ENCODE data around the gene BGLAP.

BGLAP gene

DNA sequence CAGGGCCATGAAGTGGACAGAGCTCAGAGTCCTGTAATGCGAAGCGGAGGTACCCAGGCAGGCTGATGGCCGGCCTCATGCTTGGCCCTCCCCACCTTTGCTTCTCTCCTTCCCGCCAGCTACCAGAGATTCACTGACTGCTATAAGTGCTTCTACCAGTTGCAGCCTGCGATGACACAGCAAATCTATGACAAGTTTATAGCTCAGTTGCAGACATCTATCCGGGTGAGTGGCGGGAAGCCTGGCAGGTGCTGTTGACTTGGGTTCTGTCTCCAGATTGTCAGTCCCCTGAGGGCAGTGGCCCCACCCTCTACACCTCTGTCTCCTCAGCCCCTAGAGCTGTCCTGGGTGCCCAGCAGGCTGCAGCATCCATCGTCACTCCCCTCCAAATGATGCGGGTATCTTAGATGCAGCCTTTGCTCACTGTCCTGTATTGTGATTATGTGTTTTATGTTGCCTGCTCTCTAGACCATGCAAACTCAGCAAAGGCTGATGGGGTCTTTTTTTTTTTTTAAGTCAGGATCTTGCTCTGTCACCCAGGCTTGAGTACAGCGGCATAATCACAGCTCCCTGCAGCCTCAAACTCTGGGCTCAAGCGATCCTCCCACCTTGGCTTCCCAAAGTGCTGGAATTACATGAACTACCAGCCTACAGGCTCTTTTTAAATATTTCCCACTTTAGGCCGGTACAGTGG is 9.6 kb upstream of the BGLAP start:
- H3K9me2 ChIP-seq (replicated peaks; ENCODE audit: control insufficient read depth, low read length), result no peaks in the 10 kb centered on the region
- TF ChIP-seq, protein P1, sequence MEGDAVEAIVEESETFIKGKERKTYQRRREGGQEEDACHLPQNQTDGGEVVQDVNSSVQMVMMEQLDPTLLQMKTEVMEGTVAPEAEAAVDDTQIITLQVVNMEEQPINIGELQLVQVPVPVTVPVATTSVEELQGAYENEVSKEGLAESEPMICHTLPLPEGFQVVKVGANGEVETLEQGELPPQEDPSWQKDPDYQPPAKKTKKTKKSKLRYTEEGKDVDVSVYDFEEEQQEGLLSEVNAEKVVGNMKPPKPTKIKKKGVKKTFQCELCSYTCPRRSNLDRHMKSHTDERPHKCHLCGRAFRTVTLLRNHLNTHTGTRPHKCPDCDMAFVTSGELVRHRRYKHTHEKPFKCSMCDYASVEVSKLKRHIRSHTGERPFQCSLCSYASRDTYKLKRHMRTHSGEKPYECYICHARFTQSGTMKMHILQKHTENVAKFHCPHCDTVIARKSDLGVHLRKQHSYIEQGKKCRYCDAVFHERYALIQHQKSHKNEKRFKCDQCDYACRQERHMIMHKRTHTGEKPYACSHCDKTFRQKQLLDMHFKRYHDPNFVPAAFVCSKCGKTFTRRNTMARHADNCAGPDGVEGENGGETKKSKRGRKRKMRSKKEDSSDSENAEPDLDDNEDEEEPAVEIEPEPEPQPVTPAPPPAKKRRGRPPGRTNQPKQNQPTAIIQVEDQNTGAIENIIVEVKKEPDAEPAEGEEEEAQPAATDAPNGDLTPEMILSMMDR (IDR thresholded peaks at IDR 0.05; ENCODE audit: low read depth, low read length, poor library complexity, severe bottlenecking), result no peak
- no peak for TF ChIP-seq EZH2phosphoT487 (IDR thresholded peaks at IDR 0.05; ENCODE audit: borderline replicate concordance, low read length)
- peaks cover 31% of the 10 kb centered on the region for H3K36me3 ChIP-seq (ENCODE audit: control insufficient read depth, low read length)
- H3F3A ChIP-seq (ENCODE audit: control insufficient read depth, insufficient read depth), result no peaks in the 10 kb centered on the region
- no peak overlapping the region for H3K4me2 ChIP-seq (ENCODE audit: low read length)
- H3K4me3 ChIP-seq (ENCODE audit: low read length), result no peak overlapping the region
- no peaks in the 10 kb centered on the region for H3K27me3 ChIP-seq (ENCODE audit: control insufficient read depth, low read length)
- H4K20me1 ChIP-seq (ENCODE audit: control insufficient read depth, insufficient read depth, low read depth, low read length), result no peaks in the 10 kb centered on the region
- no peak overlapping the region for H3K27ac ChIP-seq (ENCODE audit: low read depth, low read length)
- H3K79me2 ChIP-seq (ENCODE audit: control insufficient read depth, low read length), result no peaks in the 10 kb centered on the region
- H3K9me3 ChIP-seq (ENCODE audit: control insufficient read depth, insufficient read depth, low read length), result no peaks in the 10 kb centered on the region
- no peaks in the 10 kb centered on the region for H3K4me1 ChIP-seq (ENCODE audit: control insufficient read depth, low read length)

DNA sequence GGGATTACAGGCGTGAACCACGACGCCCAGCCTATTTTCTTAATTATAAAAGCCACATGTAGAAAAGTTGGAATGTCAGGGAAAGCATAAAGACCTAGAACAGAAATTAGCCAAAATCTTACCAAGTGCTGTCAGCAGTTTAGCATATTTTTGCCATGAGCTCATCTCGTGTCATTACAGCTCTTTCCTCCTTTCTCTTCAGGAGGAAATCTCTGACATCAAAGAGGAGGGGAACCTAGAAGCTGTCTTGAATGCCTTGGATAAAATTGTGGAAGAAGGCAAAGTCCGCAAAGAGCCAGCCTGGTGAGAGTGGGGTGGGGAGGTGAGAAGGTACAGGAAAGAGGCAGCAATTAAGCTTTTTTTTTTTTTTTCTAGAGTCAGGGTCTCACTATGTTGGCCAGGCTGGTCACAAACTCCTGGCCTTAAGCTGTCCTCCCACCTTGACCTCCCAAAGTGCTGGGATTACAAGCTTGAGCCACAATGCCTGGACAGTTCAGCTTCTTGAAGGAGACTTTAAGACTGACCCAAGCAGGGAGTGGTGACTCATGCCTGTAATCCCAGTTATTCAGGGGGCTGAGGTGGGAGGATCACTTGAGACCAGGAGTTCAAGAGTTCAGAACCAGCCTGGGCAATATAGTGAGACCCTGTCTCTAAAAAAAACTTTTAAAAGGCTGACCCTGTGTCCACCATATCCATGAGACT is 8.4 kb upstream of the BGLAP start:
- Histone ChIP-seq H4K20me1 (ENCODE audit: control insufficient read depth, insufficient read depth, low read depth, low read length) (no peaks in the 10 kb centered on the region), H3K4me2 (ENCODE audit: low read length) (no peak overlapping the region)

DNA sequence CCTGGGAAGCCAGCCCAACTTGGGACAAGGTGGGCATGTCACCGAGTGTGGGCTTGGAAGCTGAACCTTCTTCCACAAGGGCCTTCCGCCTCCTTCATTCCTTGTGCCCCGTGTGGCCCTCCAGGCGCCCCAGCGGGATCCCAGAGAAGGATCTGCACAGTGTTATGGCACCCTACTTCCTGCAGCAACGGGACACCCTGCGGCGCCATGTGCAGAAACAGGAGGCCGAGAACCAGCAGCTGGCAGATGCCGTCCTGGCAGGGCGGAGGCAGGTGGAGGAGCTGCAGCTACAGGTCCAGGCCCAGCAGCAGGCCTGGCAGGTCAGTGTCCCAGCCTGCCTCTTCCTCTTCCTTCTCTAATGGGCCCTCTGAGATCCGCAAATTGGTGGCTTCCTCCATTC is 5.8 kb upstream of the BGLAP start:
- no peaks in the 10 kb centered on the region for H4K20me1 ChIP-seq (ENCODE audit: control insufficient read depth, insufficient read depth, low read depth, low read length)
- H3K27ac ChIP-seq (ENCODE audit: low read depth, low read length), result no peak overlapping the region
- no peaks in the 10 kb centered on the region for H3K79me2 ChIP-seq (ENCODE audit: control insufficient read depth, low read length)
- H3K9me2 ChIP-seq (replicated peaks; ENCODE audit: control insufficient read depth, low read length), result no peaks in the 10 kb centered on the region
- no peak overlapping the region for H3K4me3 ChIP-seq (ENCODE audit: low read length)
- no peaks in the 10 kb centered on the region for H3K9me3 ChIP-seq (ENCODE audit: control insufficient read depth, insufficient read depth, low read length)
- no peaks in the 10 kb centered on the region for H3F3A ChIP-seq (ENCODE audit: control insufficient read depth, insufficient read depth)
- H3K4me1 ChIP-seq (ENCODE audit: control insufficient read depth, low read length), result peaks cover 4% of the 10 kb centered on the region; the same call in 1 of the 2 replicates
- TF ChIP-seq, protein P1 (IDR thresholded peaks at IDR 0.05; ENCODE audit: low read depth, low read length, poor library complexity, severe bottlenecking), result no peak
- TF ChIP-seq EZH2phosphoT487 (IDR thresholded peaks at IDR 0.05; ENCODE audit: borderline replicate concordance, low read length), result no peak
- peaks cover 46% of the 10 kb centered on the region for H3K36me3 ChIP-seq (ENCODE audit: control insufficient read depth, low read length)
- H3K27me3 ChIP-seq (ENCODE audit: control insufficient read depth, low read length), result no peaks in the 10 kb centered on the region
- H3K4me2 ChIP-seq (ENCODE audit: low read length), result no peak overlapping the region

More for the DNA sequence above, 8.4 kb upstream of the BGLAP start:
- no peak for TF ChIP-seq EZH2phosphoT487 (IDR thresholded peaks at IDR 0.05; ENCODE audit: borderline replicate concordance, low read length)
- TF ChIP-seq, protein P1 (IDR thresholded peaks at IDR 0.05; ENCODE audit: low read depth, low read length, poor library complexity, severe bottlenecking), result no peak
- Histone ChIP-seq H3K4me3 (ENCODE audit: low read length) (no peak overlapping the region), H3K27ac (ENCODE audit: low read depth, low read length) (no peak overlapping the region), H3F3A (ENCODE audit: control insufficient read depth, insufficient read depth) (no peaks in the 10 kb centered on the region), H3K36me3 (ENCODE audit: control insufficient read depth, low read length) (peaks cover 38% of the 10 kb centered on the region), H3K27me3 (ENCODE audit: control insufficient read depth, low read length) (no peaks in the 10 kb centered on the region), H3K9me2 (replicated peaks; ENCODE audit: control insufficient read depth, low read length) (no peaks in the 10 kb centered on the region), H3K79me2 (ENCODE audit: control insufficient read depth, low read length) (no peaks in the 10 kb centered on the region), H3K9me3 (ENCODE audit: control insufficient read depth, insufficient read depth, low read length) (no peaks in the 10 kb centered on the region), H3K4me1 (ENCODE audit: control insufficient read depth, low read length) (no peaks in the 10 kb centered on the region)
